Activated CD4-positive, alpha-beta T cell treated with anti-CD3 and anti-CD28 coated beads, Interleukin-2, amount 50 U/mL, for 16 hours (primary cell): ENCODE results near the gene COL21A1.
"Not testable (repeated sequence)": the region's sequence is repeated elsewhere in the genome, so short reads cannot be mapped to it uniquely, and the experiment has no call there.

Experiments used
- DNase-seq: peaks from one replicate; pipeline ENCODE4 v3.0.0-alpha.2; 2020

COL21A1 gene

GRCh38 chr6:56043076-56043475 is 204.3 kb downstream of the COL21A1 start:
- no peak for DNase-seq

- DNase-seq = no peak
Observed at GRCh38 chr6:56041591-56041990, 205.8 kb downstream of the COL21A1 start.

- no peak for DNase-seq
Observed at GRCh38 chr6:56040889-56041301, 206.5 kb downstream of the COL21A1 start.

GRCh38 chr6:56040223-56040622 is 207.2 kb downstream of the COL21A1 start:
- peak; percentile 13 for DNase-seq

- no peak for DNase-seq
Observed at GRCh38 chr6:56038764-56039163, 208.6 kb downstream of the COL21A1 start.

DNA sequence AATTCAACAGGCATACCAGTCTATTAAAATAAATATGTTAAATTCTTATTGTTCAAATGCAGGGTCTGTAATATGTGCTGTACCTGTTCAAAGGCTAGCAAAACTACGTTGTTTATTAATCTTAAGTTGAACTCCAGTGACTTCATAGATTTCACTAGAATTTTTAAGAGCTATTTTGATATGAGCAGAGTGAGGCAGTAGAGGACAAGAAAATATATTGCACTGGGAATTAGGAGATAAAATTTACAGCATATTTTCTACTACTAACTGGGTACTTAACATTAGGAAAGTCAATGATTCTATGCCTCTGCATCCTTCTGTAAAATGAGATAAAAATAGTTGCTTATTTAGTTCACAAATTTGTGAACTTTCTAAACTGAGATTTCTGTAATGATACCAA is 209.8 kb downstream of the COL21A1 start:
- no peak for DNase-seq

- DNase-seq = no peak
Observed at GRCh38 chr6:56036916-56037600, 210.3 kb downstream of the COL21A1 start.

GRCh38 chr6:56033401-56033800 is 214.0 kb downstream of the COL21A1 start:
- no peak for DNase-seq

GRCh38 chr6:56032715-56033260 is 214.6 kb downstream of the COL21A1 start:
- no peak for DNase-seq

DNA sequence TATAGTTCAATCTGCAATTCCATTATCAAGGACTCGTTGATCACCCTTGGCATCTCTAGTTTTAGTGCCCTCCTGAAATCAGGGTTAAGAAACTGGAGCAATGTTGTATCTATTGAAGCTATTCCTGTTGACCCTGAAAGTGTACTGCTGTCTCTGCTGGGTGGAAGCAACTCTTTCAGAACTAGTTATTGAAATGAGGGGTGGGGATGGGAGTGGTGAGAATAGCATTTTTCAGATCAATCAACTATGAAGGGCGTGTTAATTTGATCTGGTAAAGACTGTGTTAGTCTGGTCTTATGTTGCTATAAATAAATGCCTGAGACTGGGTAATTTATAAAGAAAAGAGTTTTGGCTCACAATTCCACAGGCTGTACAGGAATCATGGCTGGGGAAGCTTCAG is 219.5 kb downstream of the COL21A1 start:
- no peak for DNase-seq

GRCh38 chr6:56026455-56027180 is 220.8 kb downstream of the COL21A1 start:
- DNase-seq = no peak

DNA sequence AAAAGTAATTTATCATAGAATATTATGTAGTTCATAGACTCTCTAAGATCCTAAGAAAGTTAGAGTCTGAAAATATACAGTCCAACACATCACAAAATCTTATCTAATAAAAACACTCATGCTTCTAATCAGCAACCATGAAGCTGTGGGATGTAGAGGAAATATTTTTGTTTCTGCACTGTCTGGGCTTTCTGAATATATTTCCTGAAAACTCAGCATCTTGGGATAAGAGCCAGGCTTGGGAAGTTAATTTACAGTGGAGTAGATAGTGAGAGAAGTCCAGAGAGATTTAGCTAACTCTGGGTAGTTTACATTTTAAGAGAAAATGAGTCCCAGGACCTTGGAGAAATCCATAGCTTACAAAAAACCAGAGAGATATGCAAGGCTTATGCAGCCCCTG is 221.6 kb downstream of the COL21A1 start:
- no peak for DNase-seq

DNA sequence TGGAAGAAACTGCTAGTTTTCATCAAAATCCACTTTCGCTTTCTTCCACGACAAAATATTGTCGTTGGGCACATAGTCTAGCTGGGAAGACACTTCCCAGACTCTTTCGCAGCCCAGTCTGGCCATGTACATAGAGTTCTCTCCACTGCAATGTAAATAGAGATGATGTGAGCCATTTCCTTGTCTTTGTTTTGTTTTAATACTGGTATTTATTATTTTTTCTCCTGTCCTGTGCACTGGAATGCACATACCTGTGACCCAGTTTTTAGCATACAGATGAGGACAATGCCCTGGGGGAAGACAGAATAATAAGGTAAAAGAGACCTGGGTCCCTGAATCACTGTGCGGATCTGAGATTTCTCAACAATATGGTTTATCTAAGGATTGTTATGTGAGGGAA is 222.4 kb downstream of the COL21A1 start:
- DNase-seq = no peak

GRCh38 chr6:56023829-56024228 is 223.6 kb downstream of the COL21A1 start:
- DNase-seq = no peak

GRCh38 chr6:56022678-56023077 is 224.7 kb downstream of the COL21A1 start:
- DNase-seq = no peak

- no peak for DNase-seq
Observed at GRCh38 chr6:56021943-56022342, 225.4 kb downstream of the COL21A1 start.

- no peak for DNase-seq
Observed at GRCh38 chr6:56019973-56020372, 227.4 kb downstream of the COL21A1 start.

DNA sequence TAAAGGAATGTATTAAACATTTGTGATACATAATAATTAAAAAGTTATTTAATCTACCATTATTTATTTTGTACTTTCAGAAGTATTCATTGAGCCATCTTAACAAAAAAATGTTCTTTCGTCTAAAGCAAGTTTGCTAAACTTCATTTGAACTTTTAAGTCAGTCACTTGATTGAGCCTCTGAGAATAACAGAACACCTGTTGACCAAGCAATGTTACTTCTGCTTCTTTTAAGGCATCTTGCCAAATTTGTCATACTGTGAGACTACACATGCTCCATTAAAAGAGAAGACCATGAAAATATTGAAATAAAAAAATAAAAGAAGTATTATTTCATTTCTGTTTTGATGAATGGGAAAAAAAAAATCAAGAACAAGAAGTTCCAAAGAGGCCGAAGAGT is 230.2 kb downstream of the COL21A1 start:
- no peak for DNase-seq

DNA sequence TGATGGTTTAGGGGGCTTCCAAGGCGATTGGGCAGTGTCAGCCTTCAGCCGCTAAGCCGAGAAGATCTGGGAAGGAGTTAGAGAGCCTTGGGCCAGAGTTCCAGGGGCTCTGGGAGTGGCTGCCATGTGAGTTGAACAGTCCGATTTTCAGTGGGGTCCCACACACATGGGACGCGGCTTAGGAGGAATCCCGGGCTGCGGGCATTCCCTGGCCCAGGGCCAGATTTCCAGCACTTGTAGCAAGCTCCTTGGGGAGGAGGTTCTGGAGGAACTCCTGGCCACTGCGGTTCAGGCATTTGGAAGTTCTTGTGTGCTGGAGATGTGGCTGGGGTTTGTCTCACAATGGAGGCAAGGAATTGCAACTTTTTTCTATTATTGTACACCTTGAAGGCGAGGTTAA is 233.3 kb downstream of the COL21A1 start:
- not testable (repeated sequence) for DNase-seq

GRCh38 chr6:56009636-56010035 is 237.7 kb downstream of the COL21A1 start:
- no peak for DNase-seq
